ENCODE results near the gene INPP1.
A peak's percentile ranks its signal among the peaks of the same experiment; 100 is the strongest.

INPP1 gene

DNA sequence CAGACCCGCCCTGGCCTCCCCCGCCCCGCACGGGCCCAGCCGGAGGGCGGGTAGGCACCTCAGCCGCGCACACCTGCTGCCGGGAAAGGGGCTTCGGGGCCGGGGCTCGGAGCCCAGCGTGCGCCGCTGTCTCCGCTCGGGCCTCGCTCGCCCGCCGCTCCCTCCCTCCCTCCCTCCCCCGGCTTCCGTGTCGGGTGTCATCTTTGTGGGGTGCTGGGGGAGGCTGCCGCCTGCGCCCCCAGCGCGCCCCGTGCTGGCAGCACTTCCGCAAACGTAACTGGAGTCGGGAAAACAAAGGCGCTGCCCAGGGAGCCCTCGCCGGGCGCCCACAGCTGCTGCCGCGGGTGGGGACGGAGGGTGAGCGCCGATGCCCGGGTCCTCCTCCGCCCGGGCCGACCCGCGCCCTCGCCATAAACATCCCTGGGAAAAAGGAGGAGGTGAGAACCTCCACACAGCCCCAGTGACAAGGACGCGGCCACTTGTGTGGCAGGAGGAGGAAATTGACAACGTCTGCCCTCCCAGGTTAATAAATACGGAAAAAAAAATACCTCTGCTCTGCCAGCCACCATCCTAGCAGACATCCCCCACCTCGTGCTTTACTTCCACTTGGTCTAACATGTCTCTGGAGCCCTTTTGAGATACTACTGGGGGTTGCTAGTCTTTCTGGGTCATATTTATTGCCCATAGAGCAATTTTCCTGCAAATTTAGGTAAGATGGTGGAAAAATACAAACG is 65.3 kb downstream of the INPP1 start:
- DNase-seq (ENCODE audit: low read depth) = peak; percentile 77

- no peak for DNase-seq (ENCODE audit: low read depth)
Observed at GRCh38 chr2:190409616-190410015, 66.2 kb downstream of the INPP1 start.

DNA sequence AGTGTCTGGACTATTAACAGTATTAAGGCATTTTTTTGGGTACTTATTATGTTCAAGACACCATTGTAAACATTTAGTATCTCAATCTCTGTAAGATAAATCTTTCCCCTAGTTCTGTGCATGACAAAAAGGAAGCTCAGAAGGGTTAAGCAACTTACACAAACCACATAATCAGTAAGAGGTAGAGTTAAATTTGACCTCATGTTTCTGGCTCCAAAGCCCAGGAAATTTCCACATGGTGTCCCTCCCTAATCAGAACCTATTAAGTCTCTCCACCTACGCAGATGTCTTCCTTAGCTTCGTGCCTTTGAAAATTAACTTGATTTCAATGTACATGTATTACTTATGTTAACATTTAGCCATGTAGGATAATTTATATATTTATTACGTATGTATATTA is 66.8 kb downstream of the INPP1 start:
- DNase-seq (ENCODE audit: low read depth) = no peak

- no peak for DNase-seq (ENCODE audit: low read depth)
Observed at GRCh38 chr2:190412966-190413365, 69.6 kb downstream of the INPP1 start.

GRCh38 chr2:190413421-190413820 is 70.0 kb downstream of the INPP1 start:
- no peak for DNase-seq (ENCODE audit: low read depth)

DNA sequence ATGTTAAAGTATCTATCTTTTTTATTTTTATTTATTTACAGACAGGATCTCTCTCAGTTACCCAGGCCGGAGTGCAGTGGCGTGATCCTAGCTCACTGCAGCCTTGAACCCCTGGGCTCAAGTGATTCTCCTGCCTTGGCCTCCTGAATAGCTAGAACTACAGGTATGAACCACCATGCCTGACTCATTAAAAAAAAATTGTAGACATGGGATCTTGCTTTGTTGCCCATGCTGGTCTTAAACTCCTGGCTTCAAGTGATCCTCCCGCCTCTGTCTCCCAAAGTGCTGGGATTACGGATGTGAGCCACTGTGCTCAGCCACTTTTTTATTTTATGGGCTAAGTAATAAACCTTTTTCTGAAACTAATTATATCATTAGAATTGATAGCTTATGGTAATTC is 71.9 kb downstream of the INPP1 start:
- DNase-seq (ENCODE audit: low read depth) = no peak

- no peak for DNase-seq (ENCODE audit: low read depth)
Observed at GRCh38 chr2:190415794-190416775, 72.7 kb downstream of the INPP1 start.

GRCh38 chr2:190417045-190417842 is 73.9 kb downstream of the INPP1 start:
- no peak for DNase-seq (ENCODE audit: low read depth)

GRCh38 chr2:190418727-190419126 is 75.3 kb downstream of the INPP1 start:
- DNase-seq (ENCODE audit: low read depth) = no peak

- no peak for DNase-seq (ENCODE audit: low read depth)
Observed at GRCh38 chr2:190420801-190421200, 77.4 kb downstream of the INPP1 start.

All from T-helper 22 cell (primary cell).